ENCODE results near the gene CDCA5. TPM values are rescaled to one million over a fixed set of nuclear protein-coding genes. Genes with fewer than 3 reads are reported as not detected.

CDCA5 gene
- total and polyA plus RNA-seq, 2 of the 4 experiments (the other 2 are of a cell fraction), result 9.1 to 14.0 TPM

DNA sequence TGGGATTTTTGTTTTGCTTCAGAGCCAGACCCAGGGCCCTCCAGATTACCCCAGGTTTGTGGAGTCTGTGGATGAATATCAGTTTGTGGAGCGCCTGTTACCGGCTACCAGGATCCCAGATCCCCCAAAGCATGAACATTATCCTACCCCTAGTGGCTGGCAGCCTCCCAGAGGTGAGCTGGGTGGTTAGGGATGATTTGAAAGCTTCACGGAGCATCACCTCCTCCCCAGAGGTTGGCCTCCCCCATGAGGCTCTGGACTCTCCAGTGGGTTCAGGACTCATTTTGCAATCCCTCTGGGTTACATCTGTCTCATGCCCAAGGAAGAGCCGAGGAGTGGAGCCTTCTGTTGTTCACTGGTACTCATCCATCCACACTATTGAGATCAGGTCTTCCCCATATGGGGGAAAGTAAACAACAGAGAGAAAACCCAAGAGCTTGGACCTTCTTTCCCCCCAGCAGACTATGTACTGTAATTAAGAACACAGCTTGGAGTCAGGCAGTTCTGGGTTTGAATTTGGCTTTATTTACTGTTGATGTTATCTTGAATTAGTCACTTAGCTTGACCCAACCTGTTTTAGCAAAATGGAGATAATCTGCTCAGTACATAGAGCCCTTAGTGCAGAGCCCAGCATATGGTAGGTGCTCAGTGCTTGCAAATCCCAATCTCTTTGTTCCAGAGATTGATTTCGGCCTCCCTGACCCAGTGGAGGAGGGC lies 40.8 kb upstream of the CDCA5 start:
- no TSS peak for BruUV-seq (replicated peaks)
- no peaks in the 10 kb centered on the region for H3K27me3 ChIP-seq (ENCODE audit: control insufficient read depth, insufficient read depth, low read length)

More for the DNA sequence above, 40.8 kb upstream of the CDCA5 start:
- DNase-seq (no peak), ATAC-seq (ENCODE audit: low read depth) (no peak)
- H3K4ac ChIP-seq (ENCODE audit: low read depth, low read length), result no peak overlapping the region
- H3K18ac ChIP-seq (ENCODE audit: low read depth, low read length), result no peak overlapping the region
- no peak overlapping the region for H2BK15ac ChIP-seq (ENCODE audit: low read depth, low read length)
- in situ Hi-C loops (cut with MboI; ENCODE audit: low sequenced_read_pairs), result no loop called here
- no peak overlapping the region for H2BK120ac ChIP-seq (ENCODE audit: low read depth, low read length)
- intact Hi-C loops (cut with micrococcal nuclease), result loop anchor here (5.0 kb wide), 1 partner anchor 58 kb away; the partner anchor contains the start of gene CAPN1
- H4K91ac ChIP-seq (ENCODE audit: insufficient read depth, low read depth, low read length), result no peak overlapping the region
- no peak overlapping the region for H3K9ac ChIP-seq (ENCODE audit: low read depth, low read length)
- ChIA-PET POLR2A (ENCODE audit: unreplicated experiment) (no interaction called here), CTCF (no interaction called here)
- H3K4me1 ChIP-seq (ENCODE audit: control insufficient read depth, insufficient read depth, low read length), result no peaks in the 10 kb centered on the region; the same call in 1 of the 2 replicates
- peaks cover 30 to 69% of the 10 kb centered on the region in 2 experiments for H3K79me1 ChIP-seq (ENCODE audit: low read depth in 1 of 2, low read length in 2 of 2)
- no peak overlapping the region for H3K56ac ChIP-seq (ENCODE audit: extremely low read depth, insufficient read depth, low read length)
- no peak overlapping the region for H2AFZ ChIP-seq (replicated peaks; ENCODE audit: low read length, poor library complexity)
- dilution Hi-C loops (cut with HindIII; ENCODE audit: low sequenced_read_pairs, unreplicated experiment), result no loop called here
- no peaks in the 10 kb centered on the region for H3K9me3 ChIP-seq (ENCODE audit: control insufficient read depth, insufficient read depth, low read length)
- H3K14ac ChIP-seq (replicated peaks; ENCODE audit: low read depth, low read length), result no peak overlapping the region
- no peak overlapping the region for H3K23ac ChIP-seq (ENCODE audit: low read depth, low read length)
- no CpG with 5 or more reads among the region's 5 CpGs for WGBS, 2 experiments (ENCODE audit: extremely low coverage in 2 of 2, insufficient read length in 1 of 2)
- H4K20me1 ChIP-seq (ENCODE audit: insufficient read depth, low read length), result peaks cover 9% of the 10 kb centered on the region; the same call in 1 of the 2 replicates
- H2BK20ac ChIP-seq (ENCODE audit: low read depth, low read length), result no peak overlapping the region
- TF ChIP-seq FOS (IDR thresholded peaks at IDR 0.05; ENCODE audit: low read depth, low read length), result no peak
- no peak for TF ChIP-seq NFE2L2 (IDR thresholded peaks at IDR 0.05; ENCODE audit: low read depth, low read length)
- TF ChIP-seq RCOR1 (IDR thresholded peaks at IDR 0.05; ENCODE audit: insufficient replicate concordance, low read length), result no peak
- no peak for TF ChIP-seq RFX5 (IDR thresholded peaks at IDR 0.05; ENCODE audit: low read depth, low read length)
- TF ChIP-seq, protein P1, sequence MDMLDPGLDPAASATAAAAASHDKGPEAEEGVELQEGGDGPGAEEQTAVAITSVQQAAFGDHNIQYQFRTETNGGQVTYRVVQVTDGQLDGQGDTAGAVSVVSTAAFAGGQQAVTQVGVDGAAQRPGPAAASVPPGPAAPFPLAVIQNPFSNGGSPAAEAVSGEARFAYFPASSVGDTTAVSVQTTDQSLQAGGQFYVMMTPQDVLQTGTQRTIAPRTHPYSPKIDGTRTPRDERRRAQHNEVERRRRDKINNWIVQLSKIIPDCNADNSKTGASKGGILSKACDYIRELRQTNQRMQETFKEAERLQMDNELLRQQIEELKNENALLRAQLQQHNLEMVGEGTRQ (IDR thresholded peaks at IDR 0.05; ENCODE audit: low read depth, low read length), result no peak
- TF ChIP-seq CEBPB (IDR thresholded peaks at IDR 0.05; ENCODE audit: low read depth, low read length), result no peak
- TF ChIP-seq MXI1 (IDR thresholded peaks at IDR 0.05; ENCODE audit: borderline replicate concordance, low read depth, low read length), result no peak
- H3K27ac ChIP-seq (ENCODE audit: insufficient read depth, low read length), result no peak overlapping the region
- no peak overlapping the region for H2BK5ac ChIP-seq (ENCODE audit: low read depth, low read length, poor library complexity, severe bottlenecking)
- no peak overlapping the region for H2AK9ac ChIP-seq (replicated peaks; ENCODE audit: low read depth, low read length, poor library complexity)
- H2AK5ac ChIP-seq (ENCODE audit: low read depth, low read length), result no peak overlapping the region
- H3K4me2 ChIP-seq (ENCODE audit: low read depth, low read length), result no peak overlapping the region
- H3K36me3 ChIP-seq (ENCODE audit: control insufficient read depth, insufficient read depth, low read length), result peaks cover 59% of the 10 kb centered on the region
- H3K4me3 ChIP-seq (ENCODE audit: insufficient read depth, low read depth, low read length), result no peak overlapping the region
- H4K5ac ChIP-seq (ENCODE audit: low read depth, low read length), result no peak overlapping the region
- 0 out of 2 replicates have a peak, but pooled peaks cover 4% of the 10 kb centered on the region for H3K9me1 ChIP-seq (ENCODE audit: insufficient read depth, low read length)
- no peak overlapping the region for H4K8ac ChIP-seq (ENCODE audit: low read depth in 2 of 2, low read length in 2 of 2)
